ENCODE results near the gene MCUR1. TPM values are rescaled to one million over a fixed set of nuclear protein-coding genes. Genes with fewer than 3 reads are reported as not detected.
A peak's percentile ranks its signal among the peaks of the same experiment; 100 is the strongest.

MCUR1 gene
- total and polyA plus RNA-seq, 9 of the 15 experiments (the other 6 are each of a cell fraction or from before 2014, with no cell fraction given), result 5.1 to 60.2 (median 41.4) TPM

DNA sequence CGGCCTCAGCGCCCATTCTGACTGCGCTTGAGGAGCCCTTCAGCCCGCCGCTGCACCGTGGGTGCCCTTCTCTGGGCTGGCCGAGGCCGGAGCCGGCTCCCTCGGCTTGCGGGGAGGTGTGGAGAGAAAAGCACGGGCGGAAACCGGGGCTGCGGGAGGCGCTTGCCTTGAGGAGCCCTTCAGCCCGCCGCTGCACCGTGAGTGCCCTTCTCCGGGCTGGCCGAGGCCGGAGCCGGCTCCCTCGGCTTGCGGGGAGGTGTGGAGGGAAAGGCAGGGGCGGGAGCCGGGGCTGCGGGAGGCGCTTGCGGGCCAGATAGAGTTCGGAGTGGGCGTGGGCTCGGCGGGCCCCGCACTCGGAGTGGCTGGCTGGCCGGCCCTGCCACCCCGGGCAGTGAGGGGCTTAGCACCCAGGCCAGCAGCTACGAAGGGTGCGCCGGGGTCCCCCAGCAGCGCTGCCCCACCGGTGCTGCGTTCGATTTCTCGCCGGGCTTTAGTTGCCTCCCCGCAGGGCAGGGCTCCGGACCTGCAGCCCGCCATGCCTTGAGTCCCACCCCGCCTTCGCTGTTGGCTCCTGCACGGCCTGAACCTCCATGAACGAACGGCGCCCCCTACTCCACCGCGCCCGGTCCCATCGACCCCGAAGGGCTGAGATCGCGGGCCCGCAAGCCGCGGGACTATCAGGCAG, 45.7 kb upstream of the MCUR1 start (continued):
- TF ChIP-seq, protein P1, sequence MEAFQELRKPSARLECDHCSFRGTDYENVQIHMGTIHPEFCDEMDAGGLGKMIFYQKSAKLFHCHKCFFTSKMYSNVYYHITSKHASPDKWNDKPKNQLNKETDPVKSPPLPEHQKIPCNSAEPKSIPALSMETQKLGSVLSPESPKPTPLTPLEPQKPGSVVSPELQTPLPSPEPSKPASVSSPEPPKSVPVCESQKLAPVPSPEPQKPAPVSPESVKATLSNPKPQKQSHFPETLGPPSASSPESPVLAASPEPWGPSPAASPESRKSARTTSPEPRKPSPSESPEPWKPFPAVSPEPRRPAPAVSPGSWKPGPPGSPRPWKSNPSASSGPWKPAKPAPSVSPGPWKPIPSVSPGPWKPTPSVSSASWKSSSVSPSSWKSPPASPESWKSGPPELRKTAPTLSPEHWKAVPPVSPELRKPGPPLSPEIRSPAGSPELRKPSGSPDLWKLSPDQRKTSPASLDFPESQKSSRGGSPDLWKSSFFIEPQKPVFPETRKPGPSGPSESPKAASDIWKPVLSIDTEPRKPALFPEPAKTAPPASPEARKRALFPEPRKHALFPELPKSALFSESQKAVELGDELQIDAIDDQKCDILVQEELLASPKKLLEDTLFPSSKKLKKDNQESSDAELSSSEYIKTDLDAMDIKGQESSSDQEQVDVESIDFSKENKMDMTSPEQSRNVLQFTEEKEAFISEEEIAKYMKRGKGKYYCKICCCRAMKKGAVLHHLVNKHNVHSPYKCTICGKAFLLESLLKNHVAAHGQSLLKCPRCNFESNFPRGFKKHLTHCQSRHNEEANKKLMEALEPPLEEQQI (IDR thresholded peaks at IDR 0.05), result peak; percentile 54; the same call in 1 of the 2 replicates
- TF ChIP-seq PHF8 (IDR thresholded peaks at IDR 0.05; ENCODE audit: borderline replicate concordance, low read length), result no peak

DNA sequence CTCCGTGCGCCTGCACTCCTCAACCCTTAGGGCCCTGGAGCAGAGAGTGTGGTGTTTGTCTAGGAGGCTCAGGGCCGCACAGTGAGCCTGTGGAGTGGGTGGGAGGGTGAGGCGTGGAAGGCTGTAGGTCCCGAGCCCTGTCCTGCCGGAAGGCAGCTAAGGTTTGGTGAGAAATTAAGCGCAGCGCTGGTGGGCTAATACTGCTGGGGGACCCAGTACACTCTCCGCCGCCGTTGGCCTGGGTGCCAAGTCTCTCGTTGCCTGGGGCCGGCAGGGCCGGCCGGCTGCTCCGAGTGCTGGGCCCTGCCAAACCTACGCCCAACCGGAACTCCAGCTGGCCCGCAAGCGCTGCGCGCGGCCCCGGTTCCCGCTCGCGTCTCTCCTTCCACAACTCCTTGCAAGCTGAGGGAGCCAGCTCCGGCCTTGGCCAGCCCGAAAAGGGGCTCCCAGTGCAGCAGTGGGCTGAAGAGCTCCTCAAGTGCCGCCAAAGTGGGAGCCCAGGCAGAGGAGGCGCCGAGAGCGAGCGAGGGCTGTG, 40.4 kb upstream of the MCUR1 start:
- BruUV-seq (replicated peaks), result no TSS peak
- 80% methylated on average over 26 of the region's 34 CpGs for WGBS (ENCODE audit: insufficient coverage, low coverage, missing lambda C conversion rate)
- intact Hi-C loops (cut with micrococcal nuclease) (no loop called here), in situ Hi-C loops (cut with MboI) (no loop called here)
- Histone ChIP-seq H2AFZ (ENCODE audit: low read depth, low read length) (no peak overlapping the region), H3K27ac (ENCODE audit: extremely low read depth, low read depth, low read length) (no peak overlapping the region), H4K20me1 (replicated peaks; ENCODE audit: control insufficient read depth, insufficient read depth, low read length) (no peaks in the 10 kb centered on the region), H3K36me3 (ENCODE audit: control insufficient read depth, insufficient read depth, low read length) (no peaks in the 10 kb centered on the region), H3K9me3 (replicated peaks; ENCODE audit: control insufficient read depth, insufficient read depth, low read depth, low read length) (0 out of 2 replicates have a peak, but pooled peaks cover 2% of the 10 kb centered on the region), H3K9ac (ENCODE audit: insufficient read depth in 1 of 2, low read depth in 2 of 2, low read length in 2 of 2) (no peak overlapping the region), H3K4me2 (ENCODE audit: insufficient read depth, low read length) (no peak overlapping the region), H3K79me2 (ENCODE audit: control insufficient read depth, insufficient read depth, low read length) (no peaks in the 10 kb centered on the region), H3K4me1 (replicated peaks in 1 of 2; ENCODE audit: control insufficient read depth in 2 of 2, insufficient read depth in 2 of 2, low read length in 2 of 2) (peaks cover 0 to 6% of the 10 kb centered on the region in 2 experiments; a peak in 1 of 5 replicates), H3K27me3 (ENCODE audit: control insufficient read depth in 2 of 2, insufficient read depth in 2 of 2, low read length in 2 of 2) (no peaks in the 10 kb centered on the region), H3K4me3 (no peak overlapping the region), H3K9me1 (ENCODE audit: control insufficient read depth, insufficient read depth, low read length) (no peaks in the 10 kb centered on the region)
- DNase-seq (ENCODE audit: extremely low read depth in 1 of 4, low spot score in 3 of 4) (no peak), FAIRE-seq (no peak), ATAC-seq (no peak)
- CTCF ChIA-PET (ENCODE audit: low intra/inter-chr PET ratio), result no interaction called here
- TF ChIP-seq ZBTB17 (CRISPR knock-in tag; IDR thresholded peaks at IDR 0.05), result no peak
- no peak for TF ChIP-seq TAF1 (IDR thresholded peaks at IDR 0.05; ENCODE audit: control insufficient read depth, extremely low read depth, insufficient read depth, low read length, severe bottlenecking)
- no peak for TF ChIP-seq XRCC4 (IDR thresholded peaks at IDR 0.05; ENCODE audit: extremely low read depth, insufficient read depth, insufficient read length)
- TF ChIP-seq NCOA1 (IDR thresholded peaks at IDR 0.05; ENCODE audit: low read depth), result no peak
- TF ChIP-seq PHF21A (IDR thresholded peaks at IDR 0.05; ENCODE audit: borderline replicate concordance, low read depth), result no peak
- POLR2A ChIA-PET, result interaction anchor here (2.0 kb wide), 1 partner anchor 16 kb away, joined by 8 read pairs; no protein-coding TSS in a partner anchor

Measured in K562 (cell line).